ENCODE results near the gene FAM135A. TPM values are rescaled to one million over a fixed set of nuclear protein-coding genes. Genes with fewer than 3 reads are reported as not detected.

The FAM135A gene
- total RNA-seq, 1 donor from 2014 or later: 33.4 TPM

DNA sequence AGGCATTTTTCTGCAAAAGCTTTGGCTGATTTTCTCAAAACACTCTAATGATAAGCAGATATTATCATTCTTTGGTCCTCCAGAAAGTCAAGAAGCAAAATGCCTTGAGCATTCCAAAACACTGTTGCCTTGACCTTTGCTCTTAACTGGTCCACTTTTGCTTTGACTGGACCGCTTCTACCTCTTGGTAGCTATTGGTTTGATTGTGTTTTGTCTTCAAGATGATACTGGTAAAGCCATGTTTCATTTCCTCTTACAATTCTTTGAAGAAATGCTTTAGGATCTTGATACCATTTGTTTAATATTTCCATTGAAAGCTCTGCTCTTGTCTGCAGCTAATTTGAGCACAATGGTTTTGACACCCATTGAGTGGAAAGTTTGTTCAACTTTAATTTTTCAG is 117.8 kb downstream of the FAM135A start:
- H3K27ac Mint-ChIP-seq: no peak overlapping the region
- no peak for DNase-seq (ENCODE audit: extremely low spot score, unreplicated experiment)
- no peaks in the 10 kb centered on the region for H3K4me1 Mint-ChIP-seq (ENCODE audit: unreplicated experiment)
- no peak overlapping the region for H3K4me3 Mint-ChIP-seq
- no peak for TF ChIP-seq CTCF (conservative IDR thresholded peaks at IDR 0.05)
- H3K36me3 Mint-ChIP-seq: peaks cover 4% of the 10 kb centered on the region
- no peaks in the 10 kb centered on the region for H3K9me3 Mint-ChIP-seq
- no peaks in the 10 kb centered on the region for H3K27me3 Mint-ChIP-seq

- no peak for DNase-seq (ENCODE audit: extremely low spot score, unreplicated experiment)
- TF ChIP-seq CTCF (conservative IDR thresholded peaks at IDR 0.05): no peak
- H3K4me1 Mint-ChIP-seq (ENCODE audit: unreplicated experiment): no peaks in the 10 kb centered on the region
- no peaks in the 10 kb centered on the region for H3K9me3 Mint-ChIP-seq
- peaks cover 13% of the 10 kb centered on the region for H3K36me3 Mint-ChIP-seq
- no peak overlapping the region for H3K4me3 Mint-ChIP-seq
- no peaks in the 10 kb centered on the region for H3K27me3 Mint-ChIP-seq
- H3K27ac Mint-ChIP-seq: no peak overlapping the region
These were observed 124.0 kb downstream of the FAM135A start for GRCh38 chr6:70537266-70537665.

- no peaks in the 10 kb centered on the region for H3K27me3 Mint-ChIP-seq
- DNase-seq (ENCODE audit: extremely low spot score, unreplicated experiment): no peak
- no peak for TF ChIP-seq CTCF (conservative IDR thresholded peaks at IDR 0.05)
- H3K36me3 Mint-ChIP-seq: peaks cover 9% of the 10 kb centered on the region
- H3K4me3 Mint-ChIP-seq: no peak overlapping the region
- no peaks in the 10 kb centered on the region for H3K9me3 Mint-ChIP-seq
- no peak overlapping the region for H3K27ac Mint-ChIP-seq
- H3K4me1 Mint-ChIP-seq (ENCODE audit: unreplicated experiment): no peaks in the 10 kb centered on the region
These were observed 125.1 kb downstream of the FAM135A start for GRCh38 chr6:70538376-70538775.

- Mint-ChIP-seq H3K9me3 (no peaks in the 10 kb centered on the region), H3K4me3 (no peak overlapping the region), H3K4me1 (ENCODE audit: unreplicated experiment) (no peaks in the 10 kb centered on the region), H3K36me3 (peaks cover 8% of the 10 kb centered on the region), H3K27me3 (no peaks in the 10 kb centered on the region), H3K27ac (no peak overlapping the region)
- TF ChIP-seq CTCF (conservative IDR thresholded peaks at IDR 0.05): peak; percentile 68
- DNase-seq (ENCODE audit: extremely low spot score, unreplicated experiment): no peak
These were observed 134.0 kb downstream of the FAM135A start for GRCh38 chr6:70547313-70547712.

- DNase-seq (ENCODE audit: extremely low spot score, unreplicated experiment): no peak
- peaks cover 8% of the 10 kb centered on the region for H3K36me3 Mint-ChIP-seq
- no peak overlapping the region for H3K4me3 Mint-ChIP-seq
- no peaks in the 10 kb centered on the region for H3K9me3 Mint-ChIP-seq
- no peak overlapping the region for H3K27ac Mint-ChIP-seq
- TF ChIP-seq CTCF (conservative IDR thresholded peaks at IDR 0.05): no peak
- no peaks in the 10 kb centered on the region for H3K27me3 Mint-ChIP-seq
- no peaks in the 10 kb centered on the region for H3K4me1 Mint-ChIP-seq (ENCODE audit: unreplicated experiment)
These were observed 134.6 kb downstream of the FAM135A start for GRCh38 chr6:70547905-70548304.

GRCh38 chr6:70549327-70549726 is 136.0 kb downstream of the FAM135A start:
- no peak for TF ChIP-seq CTCF (conservative IDR thresholded peaks at IDR 0.05)
- no peaks in the 10 kb centered on the region for H3K9me3 Mint-ChIP-seq
- H3K27ac Mint-ChIP-seq: no peak overlapping the region
- H3K27me3 Mint-ChIP-seq: no peaks in the 10 kb centered on the region
- no peak overlapping the region for H3K4me3 Mint-ChIP-seq
- H3K4me1 Mint-ChIP-seq (ENCODE audit: unreplicated experiment): no peaks in the 10 kb centered on the region
- peaks cover 8% of the 10 kb centered on the region for H3K36me3 Mint-ChIP-seq
- no peak for DNase-seq (ENCODE audit: extremely low spot score, unreplicated experiment)

Measured in type B pancreatic cell (in vitro differentiated cells).